ENCODE measurements around the gene POLK. TPM values are rescaled to one million over a fixed set of nuclear protein-coding genes. Genes with fewer than 3 reads are reported as not detected.

POLK gene
- total and polyA plus RNA-seq, 4 donors, result 3.7 to 20.6 (median 9.8) TPM

DNA sequence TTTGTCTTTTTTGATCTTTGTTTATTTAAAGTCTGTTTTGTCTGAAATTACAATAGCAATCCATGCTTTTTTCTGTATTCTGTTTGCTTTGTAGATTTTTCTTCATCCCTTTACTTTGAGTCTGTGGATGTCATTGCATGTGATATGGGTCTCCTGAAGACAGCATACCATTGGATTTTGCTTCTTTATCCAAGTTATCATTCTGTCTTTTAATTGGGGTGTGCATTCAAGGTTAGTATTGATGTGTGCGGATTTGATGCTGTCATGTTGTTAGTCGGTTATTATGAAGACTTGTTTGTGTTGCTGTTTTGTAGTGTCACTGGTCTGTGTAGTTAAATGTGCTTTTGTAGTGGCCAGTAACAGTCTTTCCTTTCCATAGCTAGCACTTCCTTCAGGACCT lies 23.0 kb downstream of the POLK start:
- 96% methylated on average over 2 of the region's 2 CpGs for WGBS
- Histone ChIP-seq H3K27me3 (ENCODE audit: control insufficient read depth in 4 of 4, insufficient read depth in 4 of 4, low read length in 3 of 4) (no peaks in the 10 kb centered on the region), H3K27ac (ENCODE audit: low read depth in 1 of 2, low read length in 2 of 2) (no peak overlapping the region), H3K9ac (ENCODE audit: low read depth in 1 of 2, low read length in 2 of 2) (no peak overlapping the region), H3K4me1 (ENCODE audit: control insufficient read depth in 4 of 4, insufficient read depth in 4 of 4, low read length in 3 of 4) (peaks cover 0 to 7% (median under 1%) of the 10 kb centered on the region in 4 donors), H3K4me3 (ENCODE audit: low read depth in 1 of 3, low read length in 3 of 3) (no peak overlapping the region), H3K36me3 (ENCODE audit: control insufficient read depth in 4 of 4, insufficient read depth in 3 of 4, low read depth in 1 of 4, low read length in 3 of 4) (peaks cover 0 to 2% (median 0%) of the 10 kb centered on the region in 4 donors), H3K9me3 (ENCODE audit: control insufficient read depth in 4 of 4, low read length in 3 of 4) (no peaks in the 10 kb centered on the region)
- TF ChIP-seq, protein P1, sequence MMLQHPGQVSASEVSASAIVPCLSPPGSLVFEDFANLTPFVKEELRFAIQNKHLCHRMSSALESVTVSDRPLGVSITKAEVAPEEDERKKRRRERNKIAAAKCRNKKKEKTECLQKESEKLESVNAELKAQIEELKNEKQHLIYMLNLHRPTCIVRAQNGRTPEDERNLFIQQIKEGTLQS (IDR thresholded peaks at IDR 0.05), result no peak
- TF ChIP-seq FOXA2 (IDR thresholded peaks at IDR 0.05), result no peak
- TF ChIP-seq GABPA (IDR thresholded peaks at IDR 0.05 in 1 of 2, conservative IDR thresholded peaks at IDR 0.05 in 1 of 2), result no peak
- TF ChIP-seq, protein P2, sequence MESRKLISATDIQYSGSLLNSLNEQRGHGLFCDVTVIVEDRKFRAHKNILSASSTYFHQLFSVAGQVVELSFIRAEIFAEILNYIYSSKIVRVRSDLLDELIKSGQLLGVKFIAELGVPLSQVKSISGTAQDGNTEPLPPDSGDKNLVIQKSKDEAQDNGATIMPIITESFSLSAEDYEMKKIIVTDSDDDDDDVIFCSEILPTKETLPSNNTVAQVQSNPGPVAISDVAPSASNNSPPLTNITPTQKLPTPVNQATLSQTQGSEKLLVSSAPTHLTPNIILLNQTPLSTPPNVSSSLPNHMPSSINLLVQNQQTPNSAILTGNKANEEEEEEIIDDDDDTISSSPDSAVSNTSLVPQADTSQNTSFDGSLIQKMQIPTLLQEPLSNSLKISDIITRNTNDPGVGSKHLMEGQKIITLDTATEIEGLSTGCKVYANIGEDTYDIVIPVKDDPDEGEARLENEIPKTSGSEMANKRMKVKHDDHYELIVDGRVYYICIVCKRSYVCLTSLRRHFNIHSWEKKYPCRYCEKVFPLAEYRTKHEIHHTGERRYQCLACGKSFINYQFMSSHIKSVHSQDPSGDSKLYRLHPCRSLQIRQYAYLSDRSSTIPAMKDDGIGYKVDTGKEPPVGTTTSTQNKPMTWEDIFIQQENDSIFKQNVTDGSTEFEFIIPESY (IDR thresholded peaks at IDR 0.05), result no peak
- TF ChIP-seq, protein P3, sequence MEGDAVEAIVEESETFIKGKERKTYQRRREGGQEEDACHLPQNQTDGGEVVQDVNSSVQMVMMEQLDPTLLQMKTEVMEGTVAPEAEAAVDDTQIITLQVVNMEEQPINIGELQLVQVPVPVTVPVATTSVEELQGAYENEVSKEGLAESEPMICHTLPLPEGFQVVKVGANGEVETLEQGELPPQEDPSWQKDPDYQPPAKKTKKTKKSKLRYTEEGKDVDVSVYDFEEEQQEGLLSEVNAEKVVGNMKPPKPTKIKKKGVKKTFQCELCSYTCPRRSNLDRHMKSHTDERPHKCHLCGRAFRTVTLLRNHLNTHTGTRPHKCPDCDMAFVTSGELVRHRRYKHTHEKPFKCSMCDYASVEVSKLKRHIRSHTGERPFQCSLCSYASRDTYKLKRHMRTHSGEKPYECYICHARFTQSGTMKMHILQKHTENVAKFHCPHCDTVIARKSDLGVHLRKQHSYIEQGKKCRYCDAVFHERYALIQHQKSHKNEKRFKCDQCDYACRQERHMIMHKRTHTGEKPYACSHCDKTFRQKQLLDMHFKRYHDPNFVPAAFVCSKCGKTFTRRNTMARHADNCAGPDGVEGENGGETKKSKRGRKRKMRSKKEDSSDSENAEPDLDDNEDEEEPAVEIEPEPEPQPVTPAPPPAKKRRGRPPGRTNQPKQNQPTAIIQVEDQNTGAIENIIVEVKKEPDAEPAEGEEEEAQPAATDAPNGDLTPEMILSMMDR (IDR thresholded peaks at IDR 0.05; ENCODE audit: low read depth, low read length, missing input control), result no peak
- TF ChIP-seq, protein P4, sequence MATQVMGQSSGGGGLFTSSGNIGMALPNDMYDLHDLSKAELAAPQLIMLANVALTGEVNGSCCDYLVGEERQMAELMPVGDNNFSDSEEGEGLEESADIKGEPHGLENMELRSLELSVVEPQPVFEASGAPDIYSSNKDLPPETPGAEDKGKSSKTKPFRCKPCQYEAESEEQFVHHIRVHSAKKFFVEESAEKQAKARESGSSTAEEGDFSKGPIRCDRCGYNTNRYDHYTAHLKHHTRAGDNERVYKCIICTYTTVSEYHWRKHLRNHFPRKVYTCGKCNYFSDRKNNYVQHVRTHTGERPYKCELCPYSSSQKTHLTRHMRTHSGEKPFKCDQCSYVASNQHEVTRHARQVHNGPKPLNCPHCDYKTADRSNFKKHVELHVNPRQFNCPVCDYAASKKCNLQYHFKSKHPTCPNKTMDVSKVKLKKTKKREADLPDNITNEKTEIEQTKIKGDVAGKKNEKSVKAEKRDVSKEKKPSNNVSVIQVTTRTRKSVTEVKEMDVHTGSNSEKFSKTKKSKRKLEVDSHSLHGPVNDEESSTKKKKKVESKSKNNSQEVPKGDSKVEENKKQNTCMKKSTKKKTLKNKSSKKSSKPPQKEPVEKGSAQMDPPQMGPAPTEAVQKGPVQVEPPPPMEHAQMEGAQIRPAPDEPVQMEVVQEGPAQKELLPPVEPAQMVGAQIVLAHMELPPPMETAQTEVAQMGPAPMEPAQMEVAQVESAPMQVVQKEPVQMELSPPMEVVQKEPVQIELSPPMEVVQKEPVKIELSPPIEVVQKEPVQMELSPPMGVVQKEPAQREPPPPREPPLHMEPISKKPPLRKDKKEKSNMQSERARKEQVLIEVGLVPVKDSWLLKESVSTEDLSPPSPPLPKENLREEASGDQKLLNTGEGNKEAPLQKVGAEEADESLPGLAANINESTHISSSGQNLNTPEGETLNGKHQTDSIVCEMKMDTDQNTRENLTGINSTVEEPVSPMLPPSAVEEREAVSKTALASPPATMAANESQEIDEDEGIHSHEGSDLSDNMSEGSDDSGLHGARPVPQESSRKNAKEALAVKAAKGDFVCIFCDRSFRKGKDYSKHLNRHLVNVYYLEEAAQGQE (IDR thresholded peaks at IDR 0.05), result no peak
- no peak for TF ChIP-seq HNF4G (IDR thresholded peaks at IDR 0.05)
- TF ChIP-seq, protein P5, sequence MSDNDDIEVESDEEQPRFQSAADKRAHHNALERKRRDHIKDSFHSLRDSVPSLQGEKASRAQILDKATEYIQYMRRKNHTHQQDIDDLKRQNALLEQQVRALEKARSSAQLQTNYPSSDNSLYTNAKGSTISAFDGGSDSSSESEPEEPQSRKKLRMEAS (IDR thresholded peaks at IDR 0.05), result no peak
- TF ChIP-seq HNF4A (conservative IDR thresholded peaks at IDR 0.05), result no peak
- TF ChIP-seq NR2F2 (IDR thresholded peaks at IDR 0.05), result no peak
- DNase-seq (ENCODE audit: low spot score), result no peak

DNA sequence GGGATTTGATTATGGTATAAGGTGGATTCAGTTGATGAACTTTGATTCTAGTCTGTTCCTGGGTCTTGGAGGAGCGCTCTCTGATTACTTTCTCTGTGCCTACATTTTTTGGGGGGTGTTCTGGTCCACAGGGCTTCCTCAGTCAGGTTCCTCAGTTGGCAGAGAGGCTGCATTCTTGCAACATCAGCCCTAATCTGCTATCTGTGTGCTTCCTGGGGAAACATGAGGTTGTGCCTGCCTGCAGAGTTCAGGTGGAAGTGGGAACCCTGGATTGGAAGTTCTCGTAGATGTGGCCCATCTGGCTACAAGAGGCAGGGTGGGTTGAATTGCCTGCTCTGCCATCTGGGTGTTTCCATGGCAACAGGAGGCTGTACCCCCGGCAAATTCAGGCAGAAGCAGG lies 24.5 kb downstream of the POLK start:
- WGBS, result 87% methylated on average over 3 of the region's 3 CpGs
- H3K36me3 ChIP-seq (ENCODE audit: control insufficient read depth in 4 of 4, insufficient read depth in 3 of 4, low read depth in 1 of 4, low read length in 3 of 4), result peaks cover 0 to 4% (median 0%) of the 10 kb centered on the region in 4 donors
- no peak for DNase-seq (ENCODE audit: low spot score)
- H3K9ac ChIP-seq (ENCODE audit: low read depth in 1 of 2, low read length in 2 of 2), result no peak overlapping the region
- no peak overlapping the region for H3K4me3 ChIP-seq (ENCODE audit: low read depth in 1 of 3, low read length in 3 of 3)
- peaks cover 0 to 7% (median under 1%) of the 10 kb centered on the region in 4 donors for H3K4me1 ChIP-seq (ENCODE audit: control insufficient read depth in 4 of 4, insufficient read depth in 4 of 4, low read length in 3 of 4)
- H3K27me3 ChIP-seq (ENCODE audit: control insufficient read depth in 4 of 4, insufficient read depth in 4 of 4, low read length in 3 of 4), result no peaks in the 10 kb centered on the region
- no peak overlapping the region for H3K27ac ChIP-seq (ENCODE audit: low read depth in 1 of 2, low read length in 2 of 2)
- H3K9me3 ChIP-seq (ENCODE audit: control insufficient read depth in 4 of 4, low read length in 3 of 4), result no peaks in the 10 kb centered on the region
- TF ChIP-seq, protein P3 (IDR thresholded peaks at IDR 0.05; ENCODE audit: low read depth, low read length, missing input control), result no peak
- TF ChIP-seq EGR1 (IDR thresholded peaks at IDR 0.05; ENCODE audit: low read depth in 2 of 2), result no peak
- TF ChIP-seq RAD21 (IDR thresholded peaks at IDR 0.05), result no peak
- TF ChIP-seq, protein P1 (IDR thresholded peaks at IDR 0.05), result no peak
- no peak for TF ChIP-seq JUND (IDR thresholded peaks at IDR 0.05)
- no peak for TF ChIP-seq SP1 (IDR thresholded peaks at IDR 0.05)
- TF ChIP-seq GABPA (IDR thresholded peaks at IDR 0.05 in 1 of 2, conservative IDR thresholded peaks at IDR 0.05 in 1 of 2), result no peak
- TF ChIP-seq, protein P2 (IDR thresholded peaks at IDR 0.05), result no peak
- no peak for TF ChIP-seq FOXA2 (IDR thresholded peaks at IDR 0.05)
- no peak for TF ChIP-seq YY1 (IDR thresholded peaks at IDR 0.05)
